Measurements from ENCODE around the gene LMNB1.
"Not testable (repeated sequence)": the region's sequence is repeated elsewhere in the genome, so short reads cannot be mapped to it uniquely, and the experiment has no call there.

The LMNB1 gene

GRCh38 chr5:126826619-126827215 is 49.8 kb downstream of the LMNB1 start:
- no peak for DNase-seq (ENCODE audit: low spot score)

DNA sequence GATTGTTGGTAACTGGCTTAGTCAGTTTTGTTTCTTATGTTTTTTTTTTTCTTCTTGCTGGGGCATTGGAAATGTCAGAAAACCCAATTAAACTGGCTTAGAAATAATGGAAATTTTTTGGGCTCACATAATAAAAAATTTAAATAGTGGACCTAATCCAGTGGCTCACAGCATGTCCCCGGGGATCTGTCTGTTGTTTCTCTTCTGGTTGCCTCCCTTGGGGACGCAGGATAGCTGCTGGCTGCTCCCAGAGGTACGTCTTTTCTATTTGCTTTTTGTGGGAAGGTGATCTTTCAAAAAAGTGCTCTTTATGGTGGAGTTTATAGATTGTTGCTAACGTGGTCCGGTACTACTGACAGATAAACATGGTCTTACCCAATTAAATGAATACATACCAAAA is 52.2 kb downstream of the LMNB1 start:
- no peak for DNase-seq (ENCODE audit: low spot score)

- DNase-seq (ENCODE audit: low spot score): no peak
These were observed 53.1 kb downstream of the LMNB1 start for GRCh38 chr5:126830061-126830460.

DNA sequence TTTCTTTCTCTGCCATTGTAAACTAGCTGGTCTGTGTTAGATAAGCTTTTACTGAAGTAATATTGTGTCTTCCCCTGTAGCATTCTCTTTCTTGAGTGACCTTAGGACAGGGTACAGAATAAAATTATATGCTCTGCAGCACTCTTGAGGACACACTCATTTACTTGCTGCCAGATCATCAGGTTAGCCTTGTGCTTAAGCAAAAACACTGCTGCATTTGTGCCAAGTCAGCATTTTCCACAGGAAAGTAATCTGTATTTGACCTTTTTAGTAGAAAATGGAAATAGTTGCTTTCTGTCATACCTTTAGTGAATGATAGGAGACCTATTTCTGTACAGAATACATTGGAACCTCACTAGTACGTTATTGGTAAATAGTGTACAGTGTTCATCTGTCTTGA is 54.2 kb downstream of the LMNB1 start:
- DNase-seq (ENCODE audit: low spot score): no peak

GRCh38 chr5:126836778-126837177 is 59.8 kb downstream of the LMNB1 start:
- DNase-seq (ENCODE audit: low spot score): no peak

DNA sequence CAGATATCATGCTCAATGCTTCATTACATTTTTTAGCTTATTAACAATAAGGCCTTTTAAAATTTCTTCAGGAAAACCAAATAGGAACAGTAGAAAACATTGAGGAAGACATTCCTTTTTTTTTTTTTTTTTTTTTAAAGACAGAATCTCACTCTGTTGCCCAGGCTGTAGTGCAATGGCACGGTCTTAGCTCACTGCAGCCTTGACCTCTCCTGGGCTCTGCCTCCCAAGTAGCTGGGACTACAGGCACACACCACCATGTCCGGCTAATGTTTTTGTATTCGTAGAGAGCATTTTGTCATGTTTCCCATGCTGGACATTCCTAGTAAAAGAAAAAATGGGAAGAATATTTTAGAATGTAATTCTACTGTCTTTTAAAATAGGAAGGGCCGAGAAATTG is 60.3 kb downstream of the LMNB1 start:
- no peak for DNase-seq (ENCODE audit: low spot score)

DNA sequence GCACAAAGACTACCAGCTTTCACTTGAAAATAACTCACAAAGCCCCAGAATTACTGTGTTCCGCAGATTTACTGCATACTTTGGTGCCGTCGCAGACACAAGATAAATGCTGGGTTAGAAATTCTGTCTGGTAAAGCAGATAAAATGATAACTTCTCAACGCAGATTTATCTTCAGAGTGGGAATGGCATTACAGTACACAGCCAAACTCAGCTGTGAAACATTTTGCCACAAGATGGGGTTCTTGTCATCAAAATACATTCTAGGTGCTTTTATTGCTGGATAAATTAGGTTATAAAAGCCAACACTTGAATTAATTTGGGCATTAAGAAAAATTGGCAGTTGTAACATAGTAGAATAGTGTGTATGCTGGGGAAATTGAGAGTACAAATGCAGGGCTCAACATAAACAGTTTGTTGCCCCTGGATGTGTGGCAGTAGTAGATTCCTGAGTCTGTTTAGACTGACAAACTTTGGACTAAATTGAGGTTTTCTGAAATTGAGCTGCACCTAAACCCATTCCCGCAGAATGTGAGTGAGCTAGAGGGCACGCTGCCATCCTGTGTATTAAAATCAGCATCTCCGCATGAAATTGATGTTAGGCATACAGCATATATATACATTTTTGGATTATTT is 61.1 kb downstream of the LMNB1 start:
- peak; percentile 67 for DNase-seq (ENCODE audit: low spot score)

DNA sequence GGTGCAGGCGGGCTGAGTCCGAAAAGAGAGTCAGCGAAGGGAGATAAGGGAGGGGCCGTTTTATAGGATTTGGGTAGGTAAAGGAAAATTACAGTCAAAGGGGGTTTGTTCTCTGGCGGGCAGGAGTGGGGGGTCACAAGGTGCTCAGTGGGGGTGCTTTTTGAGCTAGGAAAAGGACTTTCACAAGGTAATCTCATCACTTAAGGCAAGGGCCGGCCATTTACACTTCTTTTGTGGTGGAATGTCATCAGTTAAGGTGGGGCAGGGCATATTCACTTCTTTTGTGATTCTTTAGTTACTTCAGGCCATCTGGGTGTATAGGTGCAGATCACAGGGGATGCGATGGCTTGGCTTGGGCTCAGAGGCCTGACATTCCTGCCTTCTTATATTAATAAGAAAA is 62.5 kb downstream of the LMNB1 start:
- not testable (repeated sequence) for DNase-seq (ENCODE audit: low spot score)

DNA sequence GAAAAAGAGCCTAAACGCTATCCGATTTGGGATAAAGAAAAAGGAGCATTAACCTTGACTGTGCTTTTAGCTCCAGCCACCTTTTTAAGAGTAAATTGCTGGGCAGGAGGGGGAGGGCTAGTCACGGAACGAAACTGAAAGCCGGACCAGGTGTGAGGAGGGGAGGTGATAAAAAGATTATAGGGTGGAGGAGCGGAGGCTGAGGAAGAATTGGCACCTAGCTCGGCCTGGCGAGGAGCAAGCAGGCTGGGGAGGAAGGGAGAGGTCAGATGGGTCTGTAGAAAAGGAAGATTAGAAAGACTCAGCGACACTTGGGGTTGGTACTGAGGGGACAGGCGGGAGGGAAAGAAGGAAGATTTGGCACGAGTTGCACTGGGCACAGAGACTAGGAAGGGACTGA is 66.4 kb downstream of the LMNB1 start:
- DNase-seq (ENCODE audit: low spot score): not testable (repeated sequence)

DNA sequence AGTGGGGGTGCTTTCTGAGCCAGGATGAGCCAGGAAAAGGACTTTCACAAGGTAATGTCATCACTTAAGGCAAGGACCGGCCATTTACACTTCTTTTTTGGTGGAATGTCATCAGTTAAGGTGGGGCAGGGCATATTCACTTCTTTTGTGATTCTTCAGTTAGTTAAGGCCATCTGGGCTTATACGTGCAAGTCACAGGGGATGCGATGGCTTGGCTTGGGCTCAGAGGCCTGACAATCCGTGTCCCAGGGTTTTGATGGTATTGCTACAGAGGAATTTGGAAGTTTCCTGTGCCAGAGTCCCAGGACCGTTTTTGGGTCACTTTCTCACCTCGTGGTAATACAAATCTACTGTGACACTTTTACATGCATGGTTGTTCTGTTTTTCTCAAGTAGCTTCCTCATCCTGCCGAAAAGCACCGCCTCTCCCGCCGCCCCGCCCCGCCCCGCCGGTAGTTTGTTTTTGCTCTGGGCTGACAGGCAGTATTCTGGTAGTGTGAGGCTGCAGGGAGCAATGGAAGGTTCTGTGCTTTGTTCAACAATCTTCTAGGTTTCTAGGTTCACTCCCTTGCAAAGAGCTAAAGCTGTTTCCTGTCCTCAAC is 68.6 kb downstream of the LMNB1 start:
- DNase-seq (ENCODE audit: low spot score): peak; percentile 67

DNA sequence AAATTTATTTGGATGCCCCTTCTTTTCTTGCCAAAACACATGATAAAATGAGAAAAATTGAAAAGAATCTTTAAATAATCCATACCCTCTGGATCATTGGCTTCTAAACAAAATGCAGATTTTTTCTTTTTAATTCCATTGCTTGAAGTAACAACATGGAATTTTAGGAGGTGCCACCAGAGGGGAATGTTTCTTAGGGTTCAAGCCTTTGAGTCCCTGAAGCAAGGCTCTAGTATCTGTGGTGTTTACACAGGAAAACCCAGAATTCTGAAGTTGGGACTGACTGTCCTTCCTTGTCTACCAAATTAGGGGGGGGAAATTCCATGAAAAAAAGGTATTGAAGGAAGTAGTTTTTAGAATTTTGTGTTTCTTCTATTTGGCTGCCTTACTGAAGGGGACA is 69.4 kb downstream of the LMNB1 start:
- DNase-seq (ENCODE audit: low spot score): peak; percentile 43

- DNase-seq (ENCODE audit: low spot score): no peak
These were observed 70.0 kb downstream of the LMNB1 start for GRCh38 chr5:126846744-126847455.

GRCh38 chr5:126847456-126847820 is 70.5 kb downstream of the LMNB1 start:
- DNase-seq (ENCODE audit: low spot score): no peak

DNA sequence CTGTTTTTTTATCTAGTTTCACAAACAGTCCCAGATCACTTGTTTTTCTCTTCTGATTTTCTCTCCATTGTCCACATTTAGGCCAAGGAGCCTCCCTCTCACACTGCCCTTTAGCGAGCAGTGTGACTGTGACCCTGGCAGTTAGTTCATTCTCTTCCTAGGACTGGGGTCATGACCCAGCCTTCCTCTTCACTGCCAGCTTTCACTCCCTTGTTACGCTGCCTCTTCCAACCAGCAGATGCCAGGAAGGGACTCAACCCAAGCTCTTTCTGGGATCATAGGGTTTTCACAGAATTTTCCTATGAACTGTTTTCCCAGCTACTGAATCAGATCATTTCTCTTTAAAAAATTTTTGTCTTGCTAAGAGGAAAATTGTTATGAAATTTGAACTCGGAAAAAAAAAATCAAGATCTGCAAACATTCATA is 70.9 kb downstream of the LMNB1 start:
- DNase-seq (ENCODE audit: low spot score): no peak

- no peak for DNase-seq (ENCODE audit: low spot score)
These were observed 71.3 kb downstream of the LMNB1 start for GRCh38 chr5:126848253-126848652.

DNA sequence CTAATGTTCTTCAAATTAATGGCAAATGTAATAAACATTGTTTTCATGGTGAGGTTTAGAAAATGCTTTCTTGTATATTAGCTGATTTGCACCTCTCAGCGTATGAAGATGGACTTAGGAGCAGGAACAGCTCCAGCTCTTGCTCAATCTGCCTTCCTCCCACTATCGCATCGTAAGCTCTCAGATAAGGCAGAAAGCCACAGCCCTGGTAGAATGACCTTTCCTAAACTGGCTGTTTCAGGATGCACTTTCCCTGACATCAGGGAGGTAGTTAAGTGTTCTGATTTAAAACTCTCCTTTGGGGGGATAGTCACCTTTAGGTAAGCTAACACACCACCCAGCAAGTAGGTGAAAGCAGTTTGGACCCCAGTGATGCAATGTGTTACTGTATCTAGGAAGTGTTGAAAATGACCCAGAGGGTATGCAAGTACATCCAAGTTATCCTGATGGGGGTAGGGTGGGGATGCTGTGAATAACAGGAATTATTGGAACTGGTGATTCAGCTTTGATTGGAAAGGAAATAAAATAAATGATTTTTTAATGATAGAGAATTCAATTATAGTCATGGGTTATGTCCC is 72.3 kb downstream of the LMNB1 start:
- DNase-seq (ENCODE audit: low spot score): no peak

DNA sequence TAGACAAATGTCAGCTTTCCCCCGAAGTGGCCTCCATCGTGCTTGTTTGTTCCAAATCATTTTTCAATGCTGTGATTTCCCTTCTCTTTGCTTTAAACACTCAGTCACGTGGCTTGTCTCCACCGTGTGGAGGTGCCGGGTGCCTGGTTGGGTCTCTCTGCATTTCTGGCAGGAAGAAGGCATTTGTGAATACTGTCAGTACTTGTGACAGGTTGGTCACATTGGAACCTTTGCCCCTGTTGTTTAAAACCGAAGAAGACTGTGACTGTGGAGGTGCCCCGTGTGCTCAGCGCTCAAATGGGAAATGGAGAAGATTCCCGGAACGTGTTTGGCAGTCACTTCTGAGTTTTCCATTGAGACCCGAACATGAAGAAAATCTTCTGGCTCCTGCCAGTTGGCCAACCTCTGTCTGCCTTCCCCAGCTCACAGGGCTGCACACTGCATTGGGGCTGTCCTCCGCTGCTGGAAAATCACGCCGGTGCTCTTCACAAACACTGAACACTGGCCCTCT is 74.6 kb downstream of the LMNB1 start:
- DNase-seq (ENCODE audit: low spot score): no peak

GRCh38 chr5:126852091-126852571 is 75.2 kb downstream of the LMNB1 start:
- DNase-seq (ENCODE audit: low spot score): no peak

DNA sequence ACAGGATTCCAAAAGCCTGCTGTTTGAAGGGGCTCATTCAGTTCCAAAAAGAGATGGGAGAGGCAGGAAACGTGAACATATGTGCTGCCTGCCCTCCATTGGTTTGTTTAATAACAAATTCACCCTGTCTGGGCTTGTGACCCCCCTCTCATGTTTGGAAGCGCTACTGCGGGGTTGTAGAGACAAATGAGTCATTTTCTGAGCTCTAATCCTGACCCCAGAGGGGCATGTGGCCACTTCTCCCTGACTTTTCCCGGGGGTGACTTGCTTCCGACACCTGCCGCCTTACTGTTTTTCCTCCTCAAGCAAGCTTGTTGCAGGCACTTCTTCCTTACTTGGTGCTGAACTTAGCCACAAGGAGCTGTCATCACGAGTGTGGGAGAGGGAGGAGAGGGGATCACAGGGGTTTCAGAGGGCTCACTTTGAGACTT is 75.9 kb downstream of the LMNB1 start:
- DNase-seq (ENCODE audit: low spot score): no peak

DNA sequence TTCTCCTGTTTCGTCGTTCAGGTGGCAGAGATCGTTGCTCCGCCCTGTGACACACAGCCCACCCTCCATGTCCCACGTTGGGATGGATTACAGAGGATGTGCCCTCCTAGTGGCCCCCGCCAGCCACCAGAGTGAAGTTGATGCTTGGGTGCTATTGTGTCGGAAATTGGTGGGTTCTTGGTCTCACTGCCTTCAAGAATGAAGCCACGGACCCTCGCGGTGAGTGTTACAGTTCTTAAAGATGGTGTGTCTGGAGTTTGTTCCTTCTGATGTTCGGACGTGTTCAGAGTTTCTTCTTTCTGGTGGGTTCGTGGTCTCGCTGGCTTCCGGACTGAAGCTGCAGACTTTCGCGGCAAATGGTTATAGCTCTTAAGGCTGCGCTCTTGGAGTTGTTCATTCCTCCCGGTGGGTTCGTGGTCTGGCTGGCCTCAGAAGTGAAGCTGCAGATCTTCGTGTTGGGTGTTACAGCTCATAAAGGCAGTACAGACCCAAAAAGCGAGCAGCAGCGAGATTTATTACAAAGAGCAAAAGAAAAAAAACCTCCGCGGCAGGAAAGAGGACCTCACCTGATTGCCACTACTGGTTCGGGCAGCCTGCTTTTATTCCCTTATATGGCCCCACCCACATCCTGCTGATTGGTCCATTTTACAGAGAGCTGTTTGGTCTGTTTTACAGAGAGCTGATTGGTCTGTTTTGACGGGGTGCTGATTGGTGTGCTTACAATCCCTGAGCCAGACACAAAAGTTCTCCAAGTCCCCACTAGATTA is 76.8 kb downstream of the LMNB1 start:
- not testable (repeated sequence) for DNase-seq (ENCODE audit: low spot score)

DNA sequence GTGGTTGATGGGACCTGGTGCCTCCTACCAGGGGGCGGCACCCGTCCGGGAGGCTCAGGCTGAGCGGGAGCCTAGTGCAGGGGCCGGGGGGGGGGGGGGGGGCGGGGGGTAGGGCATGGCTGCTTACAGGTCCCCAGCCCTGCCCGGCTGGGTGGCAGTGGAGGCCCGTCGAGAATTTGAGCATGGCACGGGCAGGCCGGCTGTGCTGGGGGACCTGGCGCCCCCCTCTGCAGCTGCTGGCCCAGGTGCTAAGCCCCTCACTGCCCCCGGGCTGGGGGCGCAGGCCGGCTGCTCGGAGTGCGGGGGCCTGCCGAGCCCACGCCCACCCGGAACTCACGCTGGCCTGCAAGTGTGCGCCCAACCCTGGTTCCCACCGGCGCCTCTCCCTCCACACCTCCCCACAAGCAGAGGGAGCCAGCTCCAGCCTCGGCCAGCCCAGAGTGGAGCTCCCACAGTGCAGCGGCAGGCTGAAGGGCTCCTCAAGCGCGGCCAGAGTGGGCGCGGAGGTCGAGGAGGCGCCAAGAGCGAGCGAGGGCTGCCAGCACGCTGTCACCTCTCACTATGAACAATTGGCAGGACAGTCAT is 77.7 kb downstream of the LMNB1 start:
- DNase-seq (ENCODE audit: low spot score): no peak

All from hematopoietic multipotent progenitor cell treated with erythropoietin and hydrocortisone succinate and interleukin-3 and kit ligand, for 15 days (in vitro differentiated cells).